Fibroblast of mammary gland (primary cell): ENCODE results near the gene SVIL.
"Not testable (repeated sequence)": the region's sequence is repeated elsewhere in the genome, so short reads cannot be mapped to it uniquely, and the experiment has no call there.

Experiments
- DNase-seq: peaks from one replicate; pipeline ENCODE4 v3.0.0-alpha.2; 2010; ENCODE audit warnings: low read depth
- H3K4me3 ChIP-seq: 2 replicates; pipeline ENCODE4 v1.5.1; 2011; ENCODE audit warnings: low read depth, mild to moderate bottlenecking, low read length, moderate library complexity; ENCODE audit not compliant: control insufficient read depth
- TF ChIP-seq, protein P1 (sequence below): conservative IDR thresholded peaks from 2 replicates; pipeline ENCODE4 v1.5.1; 2011; ENCODE audit warnings: low read depth, low read length, inconsistent platforms; ENCODE audit not compliant: control insufficient read depth, insufficient read depth

SVIL gene

DNA sequence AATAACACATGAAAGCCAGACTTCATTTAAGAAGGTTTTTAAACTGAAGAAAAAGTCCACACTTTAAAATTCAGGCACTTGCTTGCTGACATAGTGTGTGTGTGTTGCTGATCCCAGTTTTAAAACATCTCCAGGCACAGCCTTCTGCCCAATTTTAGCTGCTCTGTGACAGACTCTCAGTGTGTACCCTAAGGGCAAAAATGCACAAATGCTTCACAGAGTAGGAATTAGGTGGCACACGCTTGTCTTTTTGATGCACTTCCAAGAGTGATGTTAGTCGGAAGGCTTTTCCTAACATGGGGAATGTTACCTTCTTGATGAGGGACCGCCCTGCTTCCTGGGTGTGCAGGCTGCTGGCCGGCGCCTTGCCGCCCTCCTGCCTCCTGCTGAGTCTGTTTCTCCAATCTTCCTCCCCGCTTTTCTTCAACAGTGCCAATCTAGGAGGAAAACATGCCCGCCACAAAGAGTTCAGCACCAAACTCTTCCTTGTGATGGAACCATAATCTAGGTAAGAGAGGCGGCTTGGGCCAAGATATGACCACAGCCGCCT lies 122.3 kb downstream of the SVIL start:
- TF ChIP-seq, protein P1, sequence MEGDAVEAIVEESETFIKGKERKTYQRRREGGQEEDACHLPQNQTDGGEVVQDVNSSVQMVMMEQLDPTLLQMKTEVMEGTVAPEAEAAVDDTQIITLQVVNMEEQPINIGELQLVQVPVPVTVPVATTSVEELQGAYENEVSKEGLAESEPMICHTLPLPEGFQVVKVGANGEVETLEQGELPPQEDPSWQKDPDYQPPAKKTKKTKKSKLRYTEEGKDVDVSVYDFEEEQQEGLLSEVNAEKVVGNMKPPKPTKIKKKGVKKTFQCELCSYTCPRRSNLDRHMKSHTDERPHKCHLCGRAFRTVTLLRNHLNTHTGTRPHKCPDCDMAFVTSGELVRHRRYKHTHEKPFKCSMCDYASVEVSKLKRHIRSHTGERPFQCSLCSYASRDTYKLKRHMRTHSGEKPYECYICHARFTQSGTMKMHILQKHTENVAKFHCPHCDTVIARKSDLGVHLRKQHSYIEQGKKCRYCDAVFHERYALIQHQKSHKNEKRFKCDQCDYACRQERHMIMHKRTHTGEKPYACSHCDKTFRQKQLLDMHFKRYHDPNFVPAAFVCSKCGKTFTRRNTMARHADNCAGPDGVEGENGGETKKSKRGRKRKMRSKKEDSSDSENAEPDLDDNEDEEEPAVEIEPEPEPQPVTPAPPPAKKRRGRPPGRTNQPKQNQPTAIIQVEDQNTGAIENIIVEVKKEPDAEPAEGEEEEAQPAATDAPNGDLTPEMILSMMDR: no peak
- no peak for DNase-seq
- no peak overlapping the region for H3K4me3 ChIP-seq

DNA sequence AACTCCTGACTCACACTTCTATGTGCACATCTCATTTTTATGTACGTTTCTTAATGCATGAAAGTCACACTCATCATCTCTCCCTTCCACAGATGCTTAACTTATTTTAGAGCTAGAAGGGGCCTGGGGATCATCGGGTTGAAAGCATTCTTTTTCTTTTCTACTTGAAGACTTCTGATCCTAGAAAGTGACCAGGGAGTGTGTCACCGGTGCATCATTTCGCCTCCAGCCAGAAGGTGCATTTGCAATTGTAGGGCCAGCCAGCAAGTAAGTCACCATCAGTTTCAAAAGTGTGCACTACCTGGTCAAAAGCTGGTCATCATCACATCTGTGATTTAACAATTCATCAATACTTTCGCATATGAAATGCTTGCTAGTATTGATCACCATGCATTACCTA lies 123.0 kb downstream of the SVIL start:
- not testable (repeated sequence) for DNase-seq, H3K4me3 ChIP-seq

DNA sequence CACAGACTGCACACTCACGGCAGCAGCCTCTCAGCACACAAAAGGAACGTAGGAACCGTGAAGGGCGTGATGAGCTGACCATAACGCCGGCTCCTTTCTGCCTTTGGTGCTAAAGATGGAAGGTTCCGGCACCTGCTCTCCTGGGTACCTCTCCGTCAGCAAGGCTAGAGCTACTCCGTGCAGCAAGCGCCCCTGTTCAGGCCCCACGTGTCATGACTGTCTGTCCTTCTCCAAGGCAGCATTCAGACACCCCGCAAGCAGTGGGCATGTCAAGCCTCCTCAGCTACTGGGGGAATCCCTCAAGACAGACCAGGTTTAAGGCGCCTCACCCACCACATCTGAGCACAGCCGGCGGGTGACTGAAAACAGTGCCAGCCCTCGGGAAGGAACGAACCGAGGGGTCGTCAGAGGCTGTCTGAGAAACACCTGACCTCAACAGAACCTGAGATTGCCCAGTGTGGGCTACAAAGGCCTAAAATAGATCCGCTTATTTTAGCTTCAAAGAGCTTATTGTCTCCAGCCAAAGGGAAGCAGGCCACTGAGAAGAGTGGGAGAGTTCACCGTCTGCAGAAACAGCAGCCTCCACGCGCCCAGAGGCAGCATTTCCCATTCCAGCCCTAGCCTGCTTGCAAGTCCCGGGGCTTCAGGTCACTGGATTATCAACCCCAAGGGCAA lies 124.2 kb downstream of the SVIL start:
- DNase-seq: not testable (repeated sequence)

DNA sequence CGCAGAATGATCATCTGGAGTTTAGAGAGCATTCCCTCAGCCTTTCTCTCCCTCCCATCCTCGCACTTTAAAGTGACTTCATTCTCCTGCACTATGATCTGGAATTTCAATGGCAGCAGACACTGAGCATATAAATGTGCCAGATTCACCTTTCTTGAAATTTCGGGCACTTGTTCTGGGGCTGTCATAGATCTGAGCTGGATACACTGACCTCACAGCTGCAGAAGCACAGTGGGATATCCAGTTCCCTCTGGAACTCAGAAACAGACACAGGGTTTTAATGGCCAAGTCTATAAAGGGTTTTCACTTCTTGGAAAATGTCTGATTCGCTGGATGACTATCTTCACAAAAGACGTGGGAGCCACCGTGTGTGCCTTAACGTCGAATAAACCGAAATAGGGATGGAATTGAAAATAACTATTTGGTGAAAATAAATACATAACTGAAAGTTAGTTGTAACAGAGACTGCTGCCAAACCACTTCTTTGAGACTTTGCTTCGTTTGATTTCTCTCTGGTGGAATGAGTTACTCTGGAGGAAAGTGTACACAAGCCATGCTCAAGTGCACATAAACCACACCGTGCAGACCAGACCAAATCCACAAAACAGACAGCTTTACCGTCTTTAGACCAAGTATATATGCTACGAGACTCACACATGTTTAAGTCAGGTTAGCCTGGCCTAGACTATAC lies 126.1 kb downstream of the SVIL start:
- no peak overlapping the region for H3K4me3 ChIP-seq
- TF ChIP-seq, protein P1: no peak
- DNase-seq: no peak

More for the DNA sequence above, 124.2 kb downstream of the SVIL start:
- not testable (repeated sequence) for H3K4me3 ChIP-seq

DNA sequence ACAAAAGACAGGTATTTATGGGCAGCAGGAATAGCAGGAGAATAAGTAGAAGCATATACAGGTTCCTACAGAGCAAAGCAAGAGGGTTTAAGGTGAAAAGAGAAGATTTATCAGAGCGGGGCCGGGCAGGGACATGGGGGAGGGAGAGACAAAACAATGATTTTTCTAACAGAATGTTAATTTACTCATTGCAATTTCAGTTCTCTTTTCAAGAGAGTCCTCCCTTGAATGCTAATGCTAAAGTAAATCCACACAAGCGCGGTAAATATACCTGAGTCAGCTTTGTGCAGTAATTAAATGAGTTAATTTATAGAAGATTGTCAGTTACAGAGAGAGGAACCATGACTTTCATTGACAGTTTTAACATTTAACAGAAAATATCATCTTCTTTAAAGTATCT lies 127.0 kb downstream of the SVIL start:
- DNase-seq, H3K4me3 ChIP-seq: not testable (repeated sequence)

DNA sequence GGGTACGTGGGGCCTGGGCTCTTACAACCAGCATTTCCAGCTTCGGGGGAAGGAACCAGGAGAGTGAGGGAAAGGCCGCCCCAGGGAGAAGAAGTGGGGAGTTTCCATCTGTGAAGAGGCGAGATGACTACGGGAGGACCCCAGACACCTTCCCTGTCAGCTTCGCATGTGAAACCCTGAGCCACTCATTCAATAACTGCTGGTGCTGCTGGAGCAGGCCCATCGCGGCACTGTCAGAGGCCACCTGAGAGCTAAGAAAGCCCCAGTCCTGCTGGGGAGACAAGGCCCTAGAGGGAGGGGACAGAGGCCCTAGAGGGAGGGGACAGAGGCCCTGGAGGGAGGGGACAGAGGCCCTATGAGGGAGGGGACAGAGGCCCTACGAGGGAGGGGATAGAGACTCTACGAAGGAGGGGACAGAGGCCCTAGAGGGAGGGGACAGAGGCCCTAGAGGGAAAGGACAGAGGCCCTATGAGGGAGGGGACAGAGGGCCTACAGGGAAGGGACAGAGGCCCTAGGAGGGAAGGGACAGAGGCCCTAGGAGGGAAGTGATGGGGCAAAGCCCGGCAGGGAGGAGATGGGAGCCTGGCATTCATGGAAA lies 128.3 kb downstream of the SVIL start:
- H3K4me3 ChIP-seq, DNase-seq: not testable (repeated sequence)

DNA sequence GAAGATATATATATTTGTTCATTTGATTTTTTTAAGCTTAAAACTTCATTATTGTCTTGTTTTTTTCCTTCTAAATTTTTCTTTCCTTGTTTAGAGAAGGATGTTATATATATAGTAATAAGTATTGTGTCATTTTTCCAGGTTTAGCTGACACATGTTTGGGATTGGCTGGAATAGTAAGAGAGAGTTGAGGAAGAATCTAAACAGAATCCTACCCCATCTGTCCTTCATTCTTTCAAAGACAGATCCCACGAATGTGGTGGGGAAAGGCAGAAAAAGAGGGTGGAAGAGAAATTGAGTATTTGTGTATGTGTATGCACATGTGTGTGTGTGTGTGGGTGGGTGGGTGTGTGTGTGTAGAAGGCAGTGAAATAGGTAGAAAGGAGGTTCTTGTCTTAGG lies 132.4 kb downstream of the SVIL start:
- no peak overlapping the region for H3K4me3 ChIP-seq
- TF ChIP-seq, protein P1: no peak
- no peak for DNase-seq

DNA sequence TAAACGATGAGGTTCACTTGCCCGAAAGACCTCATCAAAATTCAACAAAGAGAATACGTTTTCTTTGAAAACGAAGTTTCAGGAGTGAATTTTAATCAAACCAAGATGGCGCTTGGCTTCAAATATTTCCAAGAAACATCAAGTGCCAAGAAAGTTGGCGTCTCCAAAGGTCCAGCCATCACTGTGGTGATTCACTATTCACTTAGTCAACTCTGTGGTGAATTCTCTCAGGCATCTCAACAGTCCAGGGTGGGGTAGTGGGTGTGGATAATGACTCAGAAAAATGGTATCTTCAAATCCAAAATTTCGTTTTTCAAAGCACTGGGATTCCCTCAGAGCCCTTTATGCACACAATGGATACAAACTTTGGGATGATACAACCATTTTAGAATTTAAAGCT lies 133.1 kb downstream of the SVIL start:
- peak; percentile 96 for DNase-seq
- H3K4me3 ChIP-seq: no peak overlapping the region

More for the DNA sequence above, 133.1 kb downstream of the SVIL start:
- TF ChIP-seq, protein P1: no peak
